ENCODE measurements around the gene EML2. TPM values are rescaled to one million over a fixed set of nuclear protein-coding genes. Genes with fewer than 3 reads are reported as not detected.
A peak's percentile ranks its signal among the peaks of the same experiment; 100 is the strongest.

The EML2 gene
- total RNA-seq, 2 experiments from 2014 or later: 136 to 146 TPM

GRCh38 chr19:45571457-45572220 lies 67.6 kb downstream of the EML2 start:
- ChIA-PET POLR2A (interaction anchor here (1.6 kb wide), 1 partner anchor 45 kb away, joined by 3 read pairs; no protein-coding TSS in a partner anchor), CTCF (interaction anchor here (0.6 to 3.0 kb wide), 7 partner anchors 9 to 86 kb away, joined by 3 to 9 read pairs (median 4); partner anchors contain the start of gene OPA3)
- no peak overlapping the region for H3K4me3 Mint-ChIP-seq

GRCh38 chr19:45569619-45570421 lies 69.4 kb downstream of the EML2 start:
- POLR2A ChIA-PET: no interaction called here
- DNase-seq: peak; percentile 67
- CTCF ChIA-PET: interaction anchor here (1.9 to 3.0 kb wide), 2 partner anchors 11 to 14 kb away, joined by 6 to 8 read pairs; partner anchors contain the start of gene OPA3
- Mint-ChIP-seq H3K27ac (no peak overlapping the region), H3K9me3 (no peaks in the 10 kb centered on the region), H3K36me3 (ENCODE audit: low read depth) (no peaks in the 10 kb centered on the region), H3K27me3 (no peaks in the 10 kb centered on the region), H3K4me1 (peaks cover 5% of the 10 kb centered on the region), H3K4me3 (no peak overlapping the region)

More at GRCh38 chr19:45571457-45572220, 67.6 kb downstream of the EML2 start:
- H3K4me1 Mint-ChIP-seq: peaks cover 8% of the 10 kb centered on the region
- no peaks in the 10 kb centered on the region for H3K36me3 Mint-ChIP-seq (ENCODE audit: low read depth)
- H3K27me3 Mint-ChIP-seq: no peaks in the 10 kb centered on the region
- H3K27ac Mint-ChIP-seq: no peak overlapping the region
- no peak for DNase-seq
- H3K9me3 Mint-ChIP-seq: no peaks in the 10 kb centered on the region

DNA sequence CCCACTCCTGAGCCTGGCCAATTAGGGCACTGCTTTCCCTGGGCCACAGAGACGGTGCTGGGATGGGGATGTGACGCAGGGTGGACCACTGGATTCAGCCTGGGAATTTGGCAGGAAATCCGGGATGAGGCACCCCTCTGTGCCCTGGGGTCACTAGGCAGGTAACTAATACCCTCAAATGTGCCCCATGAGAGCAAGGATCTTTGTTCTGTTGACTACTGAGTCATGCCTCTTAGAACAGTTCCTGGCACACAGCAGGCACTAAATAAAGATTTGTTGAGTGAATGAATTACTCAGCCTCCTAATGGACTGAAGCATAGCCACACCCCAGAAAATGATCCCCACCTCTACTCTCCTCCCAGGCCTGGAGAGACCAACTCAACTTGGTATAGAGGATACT lies 70.5 kb downstream of the EML2 start:
- ChIA-PET POLR2A (no interaction called here), CTCF (interaction anchor here (1.9 kb wide), 1 partner anchor 10 kb away, joined by 6 read pairs; no protein-coding TSS in a partner anchor)
- Mint-ChIP-seq H3K9me3 (no peaks in the 10 kb centered on the region), H3K36me3 (ENCODE audit: low read depth) (no peaks in the 10 kb centered on the region), H3K4me1 (peaks cover 7% of the 10 kb centered on the region), H3K27ac (no peak overlapping the region), H3K27me3 (no peaks in the 10 kb centered on the region), H3K4me3 (no peak overlapping the region)
- DNase-seq: no peak

DNA sequence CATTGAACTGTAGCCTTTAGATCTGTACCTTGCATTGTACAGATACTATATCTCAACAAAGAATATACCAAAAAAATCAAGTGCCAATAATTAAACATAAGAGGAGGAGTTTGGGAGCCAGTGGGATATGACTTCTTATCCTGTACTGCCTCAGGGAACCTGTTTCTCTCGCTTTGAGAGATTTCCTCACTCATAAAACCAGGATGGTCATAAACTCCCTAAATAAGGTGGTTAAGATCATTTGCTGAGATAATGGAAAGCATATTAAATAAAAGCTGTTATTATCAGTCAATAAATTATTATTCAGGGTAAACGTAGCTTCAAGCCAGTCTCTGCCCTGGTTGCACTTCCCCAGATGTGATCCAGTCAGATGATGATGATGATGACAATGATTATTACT lies 71.6 kb downstream of the EML2 start:
- Mint-ChIP-seq H3K9me3 (no peaks in the 10 kb centered on the region), H3K27ac (no peak overlapping the region), H3K4me3 (no peak overlapping the region), H3K27me3 (no peaks in the 10 kb centered on the region), H3K4me1 (peaks cover 13% of the 10 kb centered on the region), H3K36me3 (ENCODE audit: low read depth) (no peaks in the 10 kb centered on the region)
- CTCF ChIA-PET: interaction anchor here (1.9 kb wide), 1 partner anchor 9 kb away, joined by 5 read pairs; no protein-coding TSS in a partner anchor
- POLR2A ChIA-PET: no interaction called here
- no peak for DNase-seq

GRCh38 chr19:45564131-45564780 lies 74.9 kb downstream of the EML2 start:
- Mint-ChIP-seq H3K9me3 (no peaks in the 10 kb centered on the region), H3K27ac (no peak overlapping the region), H3K4me3 (no peak overlapping the region), H3K36me3 (ENCODE audit: low read depth) (peaks cover 3% of the 10 kb centered on the region), H3K27me3 (no peaks in the 10 kb centered on the region), H3K4me1 (peaks cover 11% of the 10 kb centered on the region)
- ChIA-PET CTCF (interaction anchor here (0.8 kb wide), 1 partner anchor 78 kb away, joined by 3 read pairs; no protein-coding TSS in a partner anchor), POLR2A (no interaction called here)
- no peak for DNase-seq

DNA sequence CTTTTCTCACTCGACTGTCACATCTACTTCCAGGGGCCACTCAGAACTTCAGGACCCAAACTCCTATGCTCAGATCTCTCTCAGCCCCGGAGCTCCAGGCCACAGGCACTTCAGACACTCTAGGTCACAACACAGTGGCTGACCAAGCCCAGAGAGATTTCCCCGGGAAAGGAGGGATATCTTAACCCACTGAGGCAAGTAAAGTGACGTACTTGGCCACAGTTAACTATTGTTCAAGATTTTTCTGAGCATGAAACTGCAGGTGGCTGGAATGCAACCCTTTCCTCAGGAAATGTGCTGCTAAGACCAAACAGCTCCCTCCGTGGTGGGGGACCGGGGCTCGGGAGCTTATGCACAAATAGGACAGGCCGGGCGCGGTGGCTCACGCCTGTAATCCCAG lies 78.5 kb downstream of the EML2 start:
- POLR2A ChIA-PET: no interaction called here
- H3K9me3 Mint-ChIP-seq: no peaks in the 10 kb centered on the region
- peaks cover 3% of the 10 kb centered on the region for H3K36me3 Mint-ChIP-seq (ENCODE audit: low read depth)
- no peak overlapping the region for H3K27ac Mint-ChIP-seq
- DNase-seq: no peak
- H3K4me3 Mint-ChIP-seq: no peak overlapping the region
- H3K27me3 Mint-ChIP-seq: no peaks in the 10 kb centered on the region
- CTCF ChIA-PET: no interaction called here
- peaks cover 14% of the 10 kb centered on the region for H3K4me1 Mint-ChIP-seq

GRCh38 chr19:45560038-45560437 lies 79.2 kb downstream of the EML2 start:
- CTCF ChIA-PET: no interaction called here

More at GRCh38 chr19:45560038-45560437, 79.2 kb downstream of the EML2 start:
- H3K27ac Mint-ChIP-seq: no peak overlapping the region
- no peak for DNase-seq
- peaks cover 3% of the 10 kb centered on the region for H3K36me3 Mint-ChIP-seq (ENCODE audit: low read depth)
- POLR2A ChIA-PET: no interaction called here
- no peaks in the 10 kb centered on the region for H3K27me3 Mint-ChIP-seq
- H3K9me3 Mint-ChIP-seq: no peaks in the 10 kb centered on the region
- peaks cover 14% of the 10 kb centered on the region for H3K4me1 Mint-ChIP-seq
- H3K4me3 Mint-ChIP-seq: no peak overlapping the region

Other genes with a start within 250 kb of the EML2 start
- 10 to 100 TPM; 13.0 to 18.9 TPM for gene PPP1R13L, start 234.3 kb downstream of the EML2 start, total RNA-seq
- gene POLR1G, start 232.8 kb downstream of the EML2 start, total RNA-seq: 1 to 10 TPM; 3.6 to 3.8 TPM
- gene ERCC1, start 215.5 kb downstream of the EML2 start, total RNA-seq: 10 to 100 TPM; 59.8 to 60.6 TPM
- gene FOSB, start 171.4 kb downstream of the EML2 start, total RNA-seq: 10 to 100 TPM; 15.3 to 16.1 TPM
- 1 to 10 TPM; 3.0 to 5.5 TPM for gene RTN2, start 142.3 kb downstream of the EML2 start, total RNA-seq
- gene PPM1N, start 141.0 kb downstream of the EML2 start, total RNA-seq: 1 to 10 TPM; 3.5 to 4.3 TPM
- 100 to 1,000 TPM; 224 to 233 TPM for gene VASP, start 131.9 kb downstream of the EML2 start, total RNA-seq
- 10 to 100 TPM; 12.0 to 12.9 TPM for gene OPA3, start 54.6 kb downstream of the EML2 start, total RNA-seq
- not detected for gene GPR4, start 37.2 kb downstream of the EML2 start, total RNA-seq
- gene GIPR, start 28.8 kb upstream of the EML2 start, total RNA-seq: 10 to 100 TPM; 11.4 to 12.3 TPM
- 100 to 1,000 TPM; 505 to 519 TPM for gene SNRPD2, start 52.6 kb upstream of the EML2 start, total RNA-seq
- 10 to 100 TPM in 1 of 2 experiments, 1 to 10 TPM in 1; 9.1 to 11.9 TPM for gene QPCTL, start 53.3 kb upstream of the EML2 start, total RNA-seq
- gene FBXO46, start 91.5 kb upstream of the EML2 start, total RNA-seq: 10 to 100 TPM; 34.4 to 36.4 TPM
- gene MEIOSIN, start 94.0 kb upstream of the EML2 start, total RNA-seq: not detected
- 1 to 10 TPM; 1.6 to 1.7 TPM for gene SIX5, start 129.9 kb upstream of the EML2 start, total RNA-seq
- 10 to 100 TPM; 29.5 to 32.5 TPM for gene DMPK, start 143.1 kb upstream of the EML2 start, total RNA-seq
- gene DMWD, start 153.4 kb upstream of the EML2 start, total RNA-seq: 10 to 100 TPM; 63.1 to 65.4 TPM
- under 1 TPM; 0.25 to 0.30 TPM for gene RSPH6A, start 175.9 kb upstream of the EML2 start, total RNA-seq
- 10 to 100 TPM; 88.3 to 89.2 TPM for gene SYMPK, start 223.8 kb upstream of the EML2 start, total RNA-seq
- gene FOXA3, start 224.9 kb upstream of the EML2 start, total RNA-seq: not detected
- 10 to 100 TPM; 16.9 to 17.6 TPM for gene IRF2BP1, start 246.7 kb upstream of the EML2 start, total RNA-seq

Data from activated CD4-positive, alpha-beta memory T cell treated with anti-CD3 and anti-CD28 coated beads, Interleukin-2, amount 10 ng/mL, durations not matched to agents 7 days and 5 days (primary cell).